MM.1S (cell line): Measurements from ENCODE around the gene NELFA.

Experiments
- EZH2 ChIP-seq: fragments of 300-600 bp; sonication (generic); optimal IDR thresholded peaks from 2 replicates; pipeline ENCODE3; 2017; ENCODE audit warnings: low read depth, mild to moderate bottlenecking, antibody characterized with exemption, low read length, mixed read lengths
- EZH2phosphoT487 ChIP-seq: fragments of 300-600 bp; sonication (generic); IDR thresholded peaks from 2 replicates; pipeline ENCODE4 v1.6.1; 2018; ENCODE audit warnings: antibody characterized with exemption, low read length
- TF ChIP-seq, protein P1 (sequence below): fragments of 300-600 bp; sonication (generic); IDR thresholded peaks from 2 replicates; pipeline ENCODE4 v1.5.1; 2016; ENCODE audit warnings: antibody characterized with exemption, low read length, mixed read lengths

DNA sequence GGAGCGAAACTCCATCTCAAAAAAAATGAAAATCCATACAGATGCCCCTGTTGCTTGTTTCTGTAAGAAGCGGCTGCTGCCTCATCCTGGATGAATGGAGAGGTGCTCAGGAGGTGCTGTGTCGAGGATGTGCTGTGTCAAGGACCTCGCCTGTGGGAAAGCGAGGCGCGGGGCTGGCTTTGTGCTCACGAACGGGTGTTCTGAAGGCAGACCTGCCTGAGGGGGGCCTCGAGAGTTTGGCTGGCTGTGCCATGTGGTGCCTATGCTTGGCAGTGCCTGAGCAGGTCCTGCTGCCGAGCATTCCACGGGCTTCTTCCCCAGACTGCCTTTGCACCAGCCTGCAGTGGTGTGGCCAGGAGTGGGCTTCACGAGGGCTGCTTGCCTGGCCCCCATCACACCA lies 76.0 kb downstream of the NELFA start:
- TF ChIP-seq, protein P1, sequence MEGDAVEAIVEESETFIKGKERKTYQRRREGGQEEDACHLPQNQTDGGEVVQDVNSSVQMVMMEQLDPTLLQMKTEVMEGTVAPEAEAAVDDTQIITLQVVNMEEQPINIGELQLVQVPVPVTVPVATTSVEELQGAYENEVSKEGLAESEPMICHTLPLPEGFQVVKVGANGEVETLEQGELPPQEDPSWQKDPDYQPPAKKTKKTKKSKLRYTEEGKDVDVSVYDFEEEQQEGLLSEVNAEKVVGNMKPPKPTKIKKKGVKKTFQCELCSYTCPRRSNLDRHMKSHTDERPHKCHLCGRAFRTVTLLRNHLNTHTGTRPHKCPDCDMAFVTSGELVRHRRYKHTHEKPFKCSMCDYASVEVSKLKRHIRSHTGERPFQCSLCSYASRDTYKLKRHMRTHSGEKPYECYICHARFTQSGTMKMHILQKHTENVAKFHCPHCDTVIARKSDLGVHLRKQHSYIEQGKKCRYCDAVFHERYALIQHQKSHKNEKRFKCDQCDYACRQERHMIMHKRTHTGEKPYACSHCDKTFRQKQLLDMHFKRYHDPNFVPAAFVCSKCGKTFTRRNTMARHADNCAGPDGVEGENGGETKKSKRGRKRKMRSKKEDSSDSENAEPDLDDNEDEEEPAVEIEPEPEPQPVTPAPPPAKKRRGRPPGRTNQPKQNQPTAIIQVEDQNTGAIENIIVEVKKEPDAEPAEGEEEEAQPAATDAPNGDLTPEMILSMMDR, result no peak
- TF ChIP-seq EZH2 (no peak), EZH2phosphoT487 (no peak)
